Activated T-cell treated with anti-CD3 and anti-CD28 coated beads, Interleukin-2, amount 50 U/mL, for 4 hours (primary cell): Measurements from ENCODE around the gene TIRAP. TPM values are rescaled to one million over a fixed set of nuclear protein-coding genes. Genes with fewer than 3 reads are reported as not detected.

ENCODE experiments used
- ATAC-seq, 2 donors: fragments of 200-7000 bp; cut with Tn5 transposase; one replicate each; pipeline ENCODE4 v1.10.0; 2021
- DNase-seq: peaks from one replicate; pipeline ENCODE4 v3.0.0-alpha.2; 2020
- H3K27me3 Mint-ChIP-seq: one replicate; pipeline ENCODE4 v1.8.0; 2021; ENCODE audit warnings: low read depth, mixed read lengths
- H3K36me3 Mint-ChIP-seq: one replicate; pipeline ENCODE4 v1.8.0; 2022; ENCODE audit warnings: mixed read lengths; ENCODE audit not compliant: insufficient read depth
- H3K4me1 Mint-ChIP-seq: one replicate; pipeline ENCODE4 v1.8.0; 2021; ENCODE audit warnings: low read depth, mixed read lengths
- H3K4me3 Mint-ChIP-seq: one replicate; pipeline ENCODE4 v1.8.0; 2021; ENCODE audit warnings: mild to moderate bottlenecking, moderate library complexity, mixed read lengths
- H3K9me3 Mint-ChIP-seq: one replicate; pipeline ENCODE4 v1.8.0; 2021; ENCODE audit warnings: mixed read lengths
- total RNA-seq, 3 donors: library from RNA; stranded (reverse); gene quantifications; one replicate each; pipeline ENCODE4 v1.2.1, GENCODE V29; 2021

The TIRAP gene
- total RNA-seq, 3 donors from 2014 or later = 4.8 to 6.4 (median 5.4) TPM

DNA sequence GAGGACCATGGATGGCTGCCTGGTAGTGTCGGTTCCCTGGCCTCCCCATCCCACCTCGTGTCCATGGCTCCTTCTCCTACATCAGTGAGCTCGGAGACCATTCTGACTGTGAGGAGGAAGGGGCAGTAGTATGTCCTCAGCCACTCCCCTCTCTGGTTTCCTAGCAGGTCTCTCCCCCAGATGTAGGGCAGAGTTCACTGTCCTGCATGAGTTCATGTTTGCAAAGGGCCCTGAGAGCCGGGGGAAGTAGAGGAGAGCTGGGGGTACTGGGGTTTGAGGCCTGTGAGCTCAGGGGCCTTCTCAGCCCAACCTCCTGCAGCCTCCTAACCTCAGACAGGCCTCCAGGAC is 54.2 kb downstream of the TIRAP start:
- ATAC-seq = no peak
- Mint-ChIP-seq H3K36me3 (peaks cover 33% of the 10 kb centered on the region), H3K27me3 (no peaks in the 10 kb centered on the region), H3K4me3 (no peak overlapping the region), H3K9me3 (no peaks in the 10 kb centered on the region), H3K4me1 (peaks cover 17% of the 10 kb centered on the region)
- no peak for DNase-seq

DNA sequence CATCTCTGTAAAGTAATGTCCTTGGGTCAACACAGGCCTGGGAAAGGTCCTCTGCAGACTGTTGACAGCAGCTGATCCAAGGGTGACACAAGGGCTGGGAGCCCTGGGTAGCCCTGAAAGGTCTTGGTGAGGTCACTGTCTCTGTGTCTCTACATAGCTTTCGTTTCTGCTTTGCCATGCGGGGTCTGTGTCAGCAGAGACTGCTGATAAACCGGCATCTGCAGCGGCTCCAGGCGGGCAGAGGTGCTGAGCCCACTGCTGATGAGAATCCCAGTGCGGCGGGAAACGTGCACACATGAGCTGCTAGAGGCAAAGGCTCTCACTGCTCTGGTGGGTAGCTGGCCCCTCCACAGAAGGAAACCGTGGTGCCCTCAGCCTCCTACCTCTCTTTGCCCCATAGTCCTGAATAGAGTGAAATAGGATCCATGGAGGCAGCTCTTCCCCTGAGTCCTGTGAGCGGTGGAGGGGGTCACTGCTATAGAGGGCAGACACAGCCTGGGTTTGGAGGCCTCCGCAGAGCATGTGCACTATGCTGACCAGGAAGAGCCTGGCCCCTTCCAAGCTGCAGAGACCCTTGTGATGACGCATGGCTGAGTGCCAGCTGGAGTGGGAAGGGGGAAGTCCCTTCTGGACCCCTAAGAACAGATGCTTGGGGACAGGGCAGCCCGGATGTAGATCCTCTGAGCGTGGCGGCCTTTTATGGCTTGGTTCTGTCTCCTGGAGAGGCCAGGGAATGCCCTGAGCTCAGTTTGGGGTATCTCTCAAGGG is 54.8 kb downstream of the TIRAP start:
- ATAC-seq (no peak), DNase-seq (no peak)
- H3K36me3 Mint-ChIP-seq = peaks cover 35% of the 10 kb centered on the region
- H3K27me3 Mint-ChIP-seq = no peaks in the 10 kb centered on the region
- H3K9me3 Mint-ChIP-seq = no peaks in the 10 kb centered on the region
- no peak overlapping the region for H3K4me3 Mint-ChIP-seq
- peaks cover 14% of the 10 kb centered on the region for H3K4me1 Mint-ChIP-seq

DNA sequence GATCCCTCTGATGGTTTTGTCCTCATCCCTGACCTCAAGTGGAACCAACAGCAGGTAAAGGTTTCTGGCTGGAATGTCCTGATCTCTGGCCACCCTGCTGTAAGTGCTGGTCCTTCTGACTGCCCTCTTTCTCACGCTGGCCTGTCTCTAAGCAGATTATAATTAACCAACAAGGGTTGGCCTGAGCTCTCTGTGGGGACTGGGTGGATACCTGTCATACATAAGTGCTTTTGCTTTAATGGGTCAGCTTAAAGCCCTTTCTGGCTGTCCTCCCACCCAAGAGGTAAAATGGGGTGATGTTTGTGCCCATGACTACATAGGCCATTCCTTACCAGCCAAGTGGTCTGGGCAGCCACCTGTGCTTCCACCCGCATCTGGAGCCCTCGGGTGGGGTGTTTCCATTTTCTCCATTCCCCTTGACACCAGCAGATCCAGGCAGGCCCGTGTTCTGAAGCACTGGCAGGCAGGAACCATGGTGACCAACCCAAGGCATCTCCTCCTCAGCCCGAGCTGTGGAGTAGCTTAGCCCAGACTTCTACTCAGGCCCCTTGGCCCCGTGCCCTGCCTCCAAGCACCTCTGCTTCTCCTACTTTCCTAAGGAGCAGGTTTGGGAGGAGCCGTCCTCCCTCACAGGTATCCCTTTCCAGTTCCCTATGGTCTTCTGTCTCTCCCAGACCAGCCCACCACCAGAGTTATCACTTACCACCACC is 55.6 kb downstream of the TIRAP start:
- peaks cover 9% of the 10 kb centered on the region for H3K4me1 Mint-ChIP-seq
- no peak overlapping the region for H3K4me3 Mint-ChIP-seq
- H3K9me3 Mint-ChIP-seq = no peaks in the 10 kb centered on the region
- ATAC-seq = no peak
- H3K27me3 Mint-ChIP-seq = no peaks in the 10 kb centered on the region
- H3K36me3 Mint-ChIP-seq = peaks cover 31% of the 10 kb centered on the region
- DNase-seq = no peak

DNA sequence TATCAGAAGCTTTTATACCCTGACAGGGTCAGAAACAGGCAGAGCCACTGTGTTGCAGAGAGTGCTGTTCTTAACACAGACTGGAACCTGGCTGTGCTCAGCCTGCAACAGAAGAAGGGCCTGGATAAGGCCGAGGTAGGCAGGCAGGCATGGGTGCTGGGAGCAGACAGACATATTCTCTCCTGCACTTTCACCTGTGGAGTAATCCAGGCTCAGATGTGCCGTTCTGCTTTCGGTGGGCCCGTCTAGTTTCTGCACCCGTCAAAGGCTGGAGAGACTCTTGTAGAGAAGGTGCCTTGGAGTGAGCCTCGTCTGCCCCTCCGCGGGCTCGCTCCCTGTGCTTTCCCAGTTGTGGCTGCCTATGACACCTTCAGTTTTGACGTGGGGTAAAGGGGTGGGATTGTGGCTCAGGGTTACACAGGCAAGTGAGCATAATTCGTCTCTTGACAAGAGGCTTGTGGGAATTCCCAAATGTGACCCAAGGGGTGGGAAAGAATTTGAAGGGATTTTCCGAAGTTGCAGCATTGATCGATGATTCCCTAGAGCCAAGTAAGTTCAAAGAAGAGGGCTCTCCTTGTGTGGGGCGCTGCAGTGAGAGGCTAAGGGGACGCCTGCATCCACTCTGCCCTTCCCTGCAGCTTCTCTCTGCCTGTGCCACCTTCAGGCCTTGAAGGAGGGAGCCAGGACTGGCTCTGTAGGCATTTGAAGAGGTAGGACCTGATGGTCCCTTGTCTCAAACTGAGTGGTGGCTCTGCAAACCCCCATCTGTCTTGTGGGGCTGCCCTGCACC is 56.4 kb downstream of the TIRAP start:
- no peak for DNase-seq
- ATAC-seq = no peak
- no peaks in the 10 kb centered on the region for H3K27me3 Mint-ChIP-seq
- H3K4me1 Mint-ChIP-seq = peaks cover 7% of the 10 kb centered on the region
- H3K9me3 Mint-ChIP-seq = no peaks in the 10 kb centered on the region
- H3K4me3 Mint-ChIP-seq = no peak overlapping the region
- peaks cover 29% of the 10 kb centered on the region for H3K36me3 Mint-ChIP-seq

DNA sequence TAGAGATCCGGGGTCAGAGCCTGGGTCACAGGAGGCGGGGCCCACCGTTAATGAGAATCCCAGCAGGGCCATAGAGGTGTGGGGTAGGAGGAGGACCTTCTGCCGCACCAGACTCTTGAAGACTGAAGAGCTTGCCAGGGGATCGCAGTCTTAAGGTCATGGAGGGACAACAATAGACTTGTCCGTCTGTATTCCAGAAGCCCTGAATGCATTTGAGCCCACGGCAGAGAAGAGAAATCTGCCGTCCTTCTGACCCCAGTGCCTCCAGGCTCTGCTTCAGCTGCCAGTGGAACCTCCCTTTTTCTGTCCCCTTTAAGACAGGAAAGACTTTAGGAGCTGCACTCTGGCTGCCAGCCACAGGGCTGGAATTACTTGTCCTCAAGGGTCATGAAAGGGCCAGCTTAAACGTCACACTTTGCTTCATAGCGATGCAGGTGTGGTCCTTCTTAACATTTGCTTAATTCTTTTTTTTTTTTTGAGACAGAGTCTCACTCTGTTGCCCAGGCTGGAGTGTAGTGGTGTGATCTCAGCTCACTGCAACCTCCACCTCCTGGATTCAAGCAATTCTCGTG is 57.1 kb downstream of the TIRAP start:
- peaks cover 26% of the 10 kb centered on the region for H3K36me3 Mint-ChIP-seq
- no peaks in the 10 kb centered on the region for H3K27me3 Mint-ChIP-seq
- no peaks in the 10 kb centered on the region for H3K9me3 Mint-ChIP-seq
- DNase-seq = no peak
- ATAC-seq = no peak
- H3K4me1 Mint-ChIP-seq = peaks cover 7% of the 10 kb centered on the region
- no peak overlapping the region for H3K4me3 Mint-ChIP-seq

DNA sequence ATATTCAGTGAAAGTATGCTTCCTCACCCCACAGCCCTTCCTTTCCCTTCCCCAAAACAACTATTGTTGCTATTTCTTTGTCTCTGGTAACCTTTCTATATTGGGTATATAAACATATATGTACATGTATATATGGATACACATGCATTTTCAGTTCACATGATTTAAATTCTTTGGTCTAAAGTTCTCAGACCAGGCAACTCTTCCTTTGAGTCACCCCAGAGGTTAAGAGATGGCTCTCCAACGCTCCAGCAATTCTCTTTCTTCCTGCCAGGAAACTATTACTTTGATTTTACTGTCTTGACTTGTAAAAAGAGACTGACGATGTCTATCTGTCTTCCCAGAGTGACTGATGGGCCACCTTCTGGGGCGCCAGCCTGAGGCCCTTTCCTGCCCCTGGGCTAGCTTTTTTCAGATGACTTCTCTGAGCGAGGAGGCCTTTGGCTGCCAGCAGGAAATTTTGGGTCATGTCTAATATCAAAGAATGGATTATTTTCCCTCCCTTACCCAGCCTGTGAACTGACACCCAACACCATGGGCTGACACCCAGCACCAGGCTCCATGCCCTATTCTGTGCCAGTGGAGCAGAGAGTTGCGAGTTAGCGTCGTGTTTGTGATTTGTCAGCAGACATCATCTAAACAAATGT is 58.2 kb downstream of the TIRAP start:
- DNase-seq (no peak), ATAC-seq (no peak)
- Mint-ChIP-seq H3K4me3 (no peak overlapping the region), H3K4me1 (peaks cover 6% of the 10 kb centered on the region), H3K36me3 (peaks cover 23% of the 10 kb centered on the region), H3K27me3 (no peaks in the 10 kb centered on the region), H3K9me3 (no peaks in the 10 kb centered on the region)

DNA sequence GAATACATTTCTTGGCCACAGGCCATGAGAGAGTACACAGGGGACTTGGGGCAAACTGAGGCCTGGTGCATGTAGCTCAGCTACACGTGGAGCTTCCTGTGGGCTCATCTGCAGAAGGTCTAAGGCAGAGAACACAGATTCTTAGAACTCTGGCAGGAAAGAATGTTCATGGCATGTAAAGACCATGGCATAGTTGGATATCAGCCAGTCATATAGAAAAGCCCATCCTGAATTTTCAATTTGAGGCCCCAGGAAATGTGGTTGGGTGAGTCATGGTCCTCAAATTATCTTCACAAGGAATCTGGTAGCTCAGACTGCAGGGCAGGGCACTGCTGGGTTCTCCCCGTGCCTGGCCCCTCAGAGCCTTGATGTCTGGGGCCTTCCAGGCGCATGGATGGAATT is 58.9 kb downstream of the TIRAP start:
- no peak overlapping the region for H3K4me3 Mint-ChIP-seq
- no peaks in the 10 kb centered on the region for H3K9me3 Mint-ChIP-seq
- DNase-seq (no peak), ATAC-seq (no peak)
- H3K27me3 Mint-ChIP-seq = no peaks in the 10 kb centered on the region
- peaks cover 20% of the 10 kb centered on the region for H3K36me3 Mint-ChIP-seq
- peaks cover 2% of the 10 kb centered on the region for H3K4me1 Mint-ChIP-seq

DNA sequence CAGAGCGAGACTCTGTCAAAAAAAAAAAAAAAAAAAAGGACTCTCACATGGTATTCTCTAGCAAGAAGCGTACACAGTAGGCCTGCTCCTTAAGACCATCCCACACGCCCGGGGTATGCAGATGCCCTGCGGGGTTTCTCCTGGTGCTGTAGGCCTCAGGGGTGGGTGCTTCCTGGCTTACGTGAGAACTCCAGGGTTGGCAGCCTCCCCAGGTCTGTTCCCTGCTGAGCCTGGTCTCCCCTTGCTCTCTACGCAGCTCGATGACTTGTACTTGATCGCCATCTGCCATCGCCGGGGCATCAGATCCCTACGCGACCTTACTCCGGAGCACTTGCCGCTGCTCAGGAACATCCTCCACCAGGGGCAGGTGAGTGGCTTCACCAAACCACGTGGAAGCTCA is 60.2 kb downstream of the TIRAP start:
- peaks cover 2% of the 10 kb centered on the region for H3K4me1 Mint-ChIP-seq
- H3K9me3 Mint-ChIP-seq = no peaks in the 10 kb centered on the region

More for the DNA sequence above, 60.2 kb downstream of the TIRAP start:
- ATAC-seq (no peak), DNase-seq (no peak)
- H3K4me3 Mint-ChIP-seq = no peak overlapping the region
- no peaks in the 10 kb centered on the region for H3K27me3 Mint-ChIP-seq
- H3K36me3 Mint-ChIP-seq = peaks cover 20% of the 10 kb centered on the region

Other genes starting within 250 kb of the TIRAP start
- gene CDON, start 220.2 kb upstream of the TIRAP start, total RNA-seq = 1 to 10 TPM; 3.3 to 5.1 (median 3.9) TPM
- gene RPUSD4, start 71.4 kb upstream of the TIRAP start, total RNA-seq = 10 to 100 TPM; 51.0 to 52.0 (median 51.4) TPM
- gene FAM118B, start 71.3 kb upstream of the TIRAP start, total RNA-seq = 10 to 100 TPM; 15.9 to 18.6 (median 17.0) TPM
- gene SRPRA, start 14.2 kb upstream of the TIRAP start, total RNA-seq = 100 to 1,000 TPM; 213 to 222 (median 214) TPM
- 10 to 100 TPM; 51.2 to 55.5 (median 51.4) TPM for gene FOXRED1, start 13.9 kb upstream of the TIRAP start, total RNA-seq
- gene DCPS, start 21.0 kb downstream of the TIRAP start, total RNA-seq = 10 to 100 TPM; 31.4 to 37.6 (median 37.5) TPM
- gene ST3GAL4, start 72.6 kb downstream of the TIRAP start, total RNA-seq = 1 to 10 TPM; 7.7 to 8.2 (median 7.9) TPM